Right cardiac atrium (tissue), 5 donors: Measurements from ENCODE around the gene GPR32. TPM values are rescaled to one million over a fixed set of nuclear protein-coding genes. Genes with fewer than 3 reads are reported as not detected.

ENCODE experiments used
- ATAC-seq, 2 donors: fragments of 200-7000 bp; cut with Tn5 transposase; one replicate each; pipeline versions ENCODE4 v1.8.0 to v1.9.1; 2020; ENCODE audit warnings: moderate library complexity in 2 of 2, mild to moderate bottlenecking in 1 of 2
- DNase-seq, 3 donors: peaks; one replicate each; pipeline ENCODE4 v3.0.0-alpha.2; 2020
- H3K27ac ChIP-seq: one replicate; pipeline ENCODE4 v1.5.1; 2013; ENCODE audit warnings: mild to moderate bottlenecking, low read length, control low read depth, moderate library complexity
- H3K27me3 ChIP-seq: one replicate; pipeline ENCODE4 v1.6.1; 2013; ENCODE audit not compliant: control insufficient read depth, insufficient read depth
- H3K4me1 ChIP-seq: one replicate; pipeline ENCODE4 v1.6.1; 2013; ENCODE audit warnings: low read length; ENCODE audit not compliant: control insufficient read depth, insufficient read depth
- H3K4me3 ChIP-seq: one replicate; pipeline ENCODE4 v1.5.1; 2013; ENCODE audit warnings: low read length, control low read depth
- H3K9me3 ChIP-seq: one replicate; pipeline ENCODE4 v1.6.1; 2013; ENCODE audit warnings: low read length; ENCODE audit not compliant: control insufficient read depth
- WGBS: extraction: QIAGEN DNeasy Blood & Tissue Kit; methylation state at CpG from one replicate; pipeline ENCODE4 v1.1.7; 2013; 5-methylcytosine and 5-hydroxymethylcytosine counted together
- intact Hi-C, 4 donors: fragments of 100-400 bp; cut with DNase I; formaldehyde crosslinking; loops; one replicate each; pipeline versions ENCODE4 v1.11.0 to v1.14.0; 2022 to 2023
- polyA plus RNA-seq: library from polyadenylated mRNA; stranded (reverse); fragments of 200-250 nt; gene quantifications from one replicate; pipeline ENCODE4 v1.2.3, GENCODE V29; 2013
- total RNA-seq, 4 donors: library from RNA; stranded (reverse); fragmentation: NEBNext Ultra II Directional; extraction: Animal tissue kit (Norgen Biotek cat#: 25700); gene quantifications; one replicate each; pipeline ENCODE4 v1.2.1, GENCODE V29; 2021
- donor health status: healthy with polysubstance abuse.
- donor health status: DM: no; HTN: yes; CAD: no.
- donor health status: DM: no; HTN: no; CAD: no.
- donor health status: DM: no; HTN: yes; CAD: no; lungs with severe emphysema.
- donor health status: DM: yes; HTN: yes; CAD: no.

GPR32 gene
- total and polyA plus RNA-seq, 5 donors, result not detected

GRCh38 chr19:50820549-50821247, 50.4 kb downstream of the GPR32 start:
- intact Hi-C loops, result no loop called here

GRCh38 chr19:50821248-50821612, 51.0 kb downstream of the GPR32 start:
- ATAC-seq, result no peak

More at GRCh38 chr19:50820549-50821247, 50.4 kb downstream of the GPR32 start:
- 7% methylated on average over 21 of the region's 21 CpGs for WGBS
- no peaks in the 10 kb centered on the region for H3K4me1 ChIP-seq
- ATAC-seq (peak; percentile 7 to 44), DNase-seq (no peak)
- H3K4me3 ChIP-seq, result no peak overlapping the region
- H3K9me3 ChIP-seq, result no peaks in the 10 kb centered on the region
- H3K27me3 ChIP-seq, result no peaks in the 10 kb centered on the region
- H3K27ac ChIP-seq, result no peak overlapping the region

More at GRCh38 chr19:50821248-50821612, 51.0 kb downstream of the GPR32 start:
- Histone ChIP-seq H3K27ac (no peak overlapping the region), H3K4me1 (no peaks in the 10 kb centered on the region), H3K9me3 (no peaks in the 10 kb centered on the region), H3K27me3 (no peaks in the 10 kb centered on the region), H3K4me3 (no peak overlapping the region)
- intact Hi-C loops, result no loop called here
- DNase-seq, result no peak
- 61% methylated on average over 4 of the region's 4 CpGs for WGBS

Other genes with a start within 250 kb of the GPR32 start
- gene LRRC4B, start 202.0 kb upstream of the GPR32 start, total RNA-seq, result 1 to 10 TPM; 1.2 to 3.2 (median 2.0) TPM
- gene LRRC4B, start 202.0 kb upstream of the GPR32 start, polyA plus RNA-seq, result 1.6 TPM
- gene SYT3, start 130.6 kb upstream of the GPR32 start, total RNA-seq, result 1 to 10 TPM in 1 of 4 donors, under 1 TPM in 3; 0.43 to 1.0 (median 0.67) TPM
- gene SYT3, start 130.6 kb upstream of the GPR32 start, polyA plus RNA-seq, result 0.25 TPM
- 1 to 10 TPM in 2 of 4 donors, not detected in 2; 1.5 TPM for gene C19orf81, start 121.0 kb upstream of the GPR32 start, total RNA-seq
- gene C19orf81, start 121.0 kb upstream of the GPR32 start, polyA plus RNA-seq, result 0.52 TPM
- 1 to 10 TPM in 1 of 4 donors, under 1 TPM in 3; 0.09 to 1.2 (median 0.44) TPM for gene SHANK1, start 50.7 kb upstream of the GPR32 start, total RNA-seq
- 1.9 TPM for gene SHANK1, start 50.7 kb upstream of the GPR32 start, polyA plus RNA-seq
- 10 to 100 TPM in 2 of 4 donors, 1 to 10 TPM in 2; 8.2 to 10.2 (median 10.0) TPM for gene CLEC11A, start 47.1 kb upstream of the GPR32 start, total RNA-seq
- gene CLEC11A, start 47.1 kb upstream of the GPR32 start, polyA plus RNA-seq, result 5.5 TPM
- gene ACP4, start 20.0 kb downstream of the GPR32 start, total RNA-seq, result not detected
- gene ACP4, start 20.0 kb downstream of the GPR32 start, polyA plus RNA-seq, result not detected
- under 1 TPM in 2 of 4 donors, not detected in 2; 0.54 to 0.82 TPM for gene KLK1, start 53.3 kb downstream of the GPR32 start, total RNA-seq
- gene KLK1, start 53.3 kb downstream of the GPR32 start, polyA plus RNA-seq, result 0.18 TPM
- not detected for gene KLK15, start 63.1 kb downstream of the GPR32 start, total RNA-seq
- gene KLK15, start 63.1 kb downstream of the GPR32 start, polyA plus RNA-seq, result not detected
- gene KLK3, start 84.5 kb downstream of the GPR32 start, total RNA-seq, result not detected
- gene KLK3, start 84.5 kb downstream of the GPR32 start, polyA plus RNA-seq, result not detected
- not detected for gene KLK2, start 103.0 kb downstream of the GPR32 start, total RNA-seq
- not detected for gene KLK2, start 103.0 kb downstream of the GPR32 start, polyA plus RNA-seq
- gene KLK4, start 140.9 kb downstream of the GPR32 start, total RNA-seq, result not detected
- not detected for gene KLK4, start 140.9 kb downstream of the GPR32 start, polyA plus RNA-seq
- gene KLK5, start 182.6 kb downstream of the GPR32 start, total RNA-seq, result not detected
- not detected for gene KLK5, start 182.6 kb downstream of the GPR32 start, polyA plus RNA-seq
- not detected for gene KLK6, start 199.1 kb downstream of the GPR32 start, total RNA-seq
- not detected for gene KLK6, start 199.1 kb downstream of the GPR32 start, polyA plus RNA-seq
- gene KLK7, start 213.5 kb downstream of the GPR32 start, total RNA-seq, result not detected
- not detected for gene KLK7, start 213.5 kb downstream of the GPR32 start, polyA plus RNA-seq
- not detected for gene KLK8, start 231.1 kb downstream of the GPR32 start, total RNA-seq
- 0.07 TPM for gene KLK8, start 231.1 kb downstream of the GPR32 start, polyA plus RNA-seq
- under 1 TPM in 3 of 4 donors, not detected in 1; 0.48 to 0.89 (median 0.50) TPM for gene KLK10, start 249.2 kb downstream of the GPR32 start, total RNA-seq
- 0.48 TPM for gene KLK10, start 249.2 kb downstream of the GPR32 start, polyA plus RNA-seq